ENCODE results near the gene ANKS4B. TPM values are rescaled to one million over a fixed set of nuclear protein-coding genes. Genes with fewer than 3 reads are reported as not detected.
"Not testable (repeated sequence)": the region's sequence is repeated elsewhere in the genome, so short reads cannot be mapped to it uniquely, and the experiment has no call there.

ANKS4B gene
- total RNA-seq, 1 experiment from 2014 or later, result not detected

DNA sequence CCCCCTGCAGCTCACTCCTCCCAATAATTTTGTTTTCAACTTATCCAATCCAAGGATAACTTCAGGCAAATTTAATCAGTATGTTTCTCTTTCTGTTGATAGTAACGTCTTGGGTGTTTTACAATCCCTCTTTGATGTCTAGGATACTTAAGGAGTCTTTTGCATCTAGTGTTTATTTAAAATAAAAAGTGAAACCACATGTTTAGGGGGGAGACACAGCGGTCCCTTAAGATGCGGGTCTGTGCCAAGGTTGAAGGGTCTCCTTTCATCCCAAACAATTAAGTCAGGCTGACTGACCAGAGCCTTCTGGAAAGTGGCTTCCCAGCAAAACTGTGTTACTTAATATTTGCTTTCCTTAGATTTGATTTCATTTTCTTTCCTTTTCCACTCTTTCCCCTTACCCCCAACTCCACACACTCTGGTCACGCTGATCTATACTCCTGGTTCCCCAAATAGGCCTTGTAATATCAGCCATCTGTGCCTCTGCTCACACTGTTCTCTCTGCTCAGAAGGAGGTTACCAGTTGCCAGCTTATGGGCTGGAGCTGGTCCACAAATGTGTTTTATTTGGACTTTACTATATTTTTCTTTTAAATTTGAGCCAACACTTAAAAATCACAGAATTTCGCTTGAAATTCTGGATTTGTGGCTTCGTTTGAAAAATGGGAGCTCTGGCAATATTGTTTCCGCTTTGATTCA is 11.2 kb downstream of the ANKS4B start:
- no peak for DNase-seq (ENCODE audit: low spot score)
- no peak for TF ChIP-seq EZH2 (IDR thresholded peaks at IDR 0.05; ENCODE audit: borderline replicate concordance, low read depth, low read length, poor library complexity, severe bottlenecking)
- TF ChIP-seq, protein P1, sequence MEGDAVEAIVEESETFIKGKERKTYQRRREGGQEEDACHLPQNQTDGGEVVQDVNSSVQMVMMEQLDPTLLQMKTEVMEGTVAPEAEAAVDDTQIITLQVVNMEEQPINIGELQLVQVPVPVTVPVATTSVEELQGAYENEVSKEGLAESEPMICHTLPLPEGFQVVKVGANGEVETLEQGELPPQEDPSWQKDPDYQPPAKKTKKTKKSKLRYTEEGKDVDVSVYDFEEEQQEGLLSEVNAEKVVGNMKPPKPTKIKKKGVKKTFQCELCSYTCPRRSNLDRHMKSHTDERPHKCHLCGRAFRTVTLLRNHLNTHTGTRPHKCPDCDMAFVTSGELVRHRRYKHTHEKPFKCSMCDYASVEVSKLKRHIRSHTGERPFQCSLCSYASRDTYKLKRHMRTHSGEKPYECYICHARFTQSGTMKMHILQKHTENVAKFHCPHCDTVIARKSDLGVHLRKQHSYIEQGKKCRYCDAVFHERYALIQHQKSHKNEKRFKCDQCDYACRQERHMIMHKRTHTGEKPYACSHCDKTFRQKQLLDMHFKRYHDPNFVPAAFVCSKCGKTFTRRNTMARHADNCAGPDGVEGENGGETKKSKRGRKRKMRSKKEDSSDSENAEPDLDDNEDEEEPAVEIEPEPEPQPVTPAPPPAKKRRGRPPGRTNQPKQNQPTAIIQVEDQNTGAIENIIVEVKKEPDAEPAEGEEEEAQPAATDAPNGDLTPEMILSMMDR (conservative IDR thresholded peaks at IDR 0.05; ENCODE audit: low read depth, low read length), result no peak
- H3K4me3 ChIP-seq (ENCODE audit: low read depth, low read length, poor library complexity, severe bottlenecking), result no peak overlapping the region
- BruUV-seq (replicated peaks), result no TSS peak
- H3K4me1 ChIP-seq (ENCODE audit: insufficient read depth, low read length, poor library complexity, severe bottlenecking), result no peaks in the 10 kb centered on the region
- ChIA-PET CTCF (no interaction called here), POLR2A (ENCODE audit: low non-redundant PET) (no interaction called here)
- intact Hi-C loops (cut with micrococcal nuclease; ENCODE audit: unreplicated experiment), result no loop called here
- H3K9me3 ChIP-seq (ENCODE audit: low read depth, low read length, poor library complexity, severe bottlenecking), result no peaks in the 10 kb centered on the region
- no peaks in the 10 kb centered on the region for H3K36me3 ChIP-seq (ENCODE audit: insufficient read depth, low read length, poor library complexity, severe bottlenecking)
- peaks cover 36% of the 10 kb centered on the region for H3K27me3 ChIP-seq (replicated peaks; ENCODE audit: insufficient read depth, low read depth, low read length, poor library complexity)
- H3K27ac ChIP-seq (ENCODE audit: low read depth, low read length, poor library complexity, severe bottlenecking), result no peak overlapping the region

DNA sequence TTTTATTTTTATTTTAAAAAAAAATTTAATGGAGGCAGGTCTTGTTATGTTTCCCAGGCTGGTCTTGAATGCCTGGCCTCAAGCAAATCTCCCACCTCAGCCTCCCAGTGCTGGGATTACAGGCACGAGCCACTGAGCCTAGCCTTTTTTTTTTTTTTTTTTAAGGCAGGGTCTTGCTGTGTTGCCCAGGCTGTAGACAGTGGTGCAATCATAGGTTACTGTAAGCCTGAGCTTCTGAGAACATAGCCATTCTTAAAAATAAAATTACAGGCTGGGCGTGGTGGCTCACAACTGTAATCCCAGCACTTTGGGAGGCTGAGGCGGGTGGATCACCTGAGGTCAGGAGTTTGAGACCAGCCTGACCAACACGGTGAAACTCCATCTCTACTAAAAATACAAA is 14.7 kb downstream of the ANKS4B start:
- DNase-seq (ENCODE audit: low spot score); intact Hi-C loops (cut with micrococcal nuclease; ENCODE audit: unreplicated experiment): not testable (repeated sequence)

DNA sequence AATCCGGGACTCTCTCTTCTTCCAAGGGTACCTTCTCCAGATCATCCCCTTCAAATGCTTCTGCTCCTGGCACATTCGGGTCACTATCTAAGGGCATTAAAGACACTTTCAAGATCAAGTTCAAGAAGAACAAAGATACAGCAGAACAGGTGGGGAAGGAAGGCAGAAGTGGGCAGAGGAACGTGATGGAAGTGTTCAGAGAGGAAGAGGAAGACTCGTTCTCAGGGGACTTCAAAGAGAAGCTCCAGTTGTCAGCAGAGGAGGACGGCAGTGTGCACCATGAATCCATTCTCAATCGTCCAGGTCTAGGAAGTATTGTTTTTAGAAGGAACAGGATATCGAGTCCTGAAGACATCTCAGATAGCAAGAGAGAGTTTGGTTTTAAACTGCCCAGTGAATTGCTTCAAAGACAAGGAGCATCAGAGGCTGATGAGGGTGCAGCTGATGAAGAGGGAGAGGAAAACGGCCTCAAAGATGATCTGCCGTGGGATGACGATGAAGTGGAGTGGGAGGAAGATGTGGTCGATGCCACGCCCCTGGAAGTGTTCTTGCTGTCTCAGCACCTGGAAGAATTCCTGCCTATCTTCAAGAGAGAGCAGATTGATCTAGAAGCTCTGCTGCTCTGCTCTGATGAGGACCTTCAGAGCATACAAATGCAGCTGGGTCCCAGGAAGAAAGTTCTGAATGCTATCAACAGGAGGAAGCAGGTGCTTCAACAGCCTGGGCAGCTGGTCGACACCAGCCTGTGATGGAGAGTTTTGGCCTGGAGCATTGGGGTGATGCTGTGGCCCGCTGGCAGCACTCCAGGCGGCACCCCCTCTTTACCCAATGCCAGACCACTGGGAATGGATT is 16.8 kb downstream of the ANKS4B start:
- BruUV-seq (replicated peaks), result no TSS peak
- Histone ChIP-seq H3K4me3 (ENCODE audit: low read depth, low read length, poor library complexity, severe bottlenecking) (no peak overlapping the region), H3K9me3 (ENCODE audit: low read depth, low read length, poor library complexity, severe bottlenecking) (no peaks in the 10 kb centered on the region), H3K27ac (ENCODE audit: low read depth, low read length, poor library complexity, severe bottlenecking) (no peak overlapping the region), H3K36me3 (ENCODE audit: insufficient read depth, low read length, poor library complexity, severe bottlenecking) (no peaks in the 10 kb centered on the region), H3K4me1 (ENCODE audit: insufficient read depth, low read length, poor library complexity, severe bottlenecking) (no peaks in the 10 kb centered on the region), H3K27me3 (replicated peaks; ENCODE audit: insufficient read depth, low read depth, low read length, poor library complexity) (peaks cover 69% of the 10 kb centered on the region)
- no peak for DNase-seq (ENCODE audit: low spot score)
- CTCF ChIA-PET, result no interaction called here
- intact Hi-C loops (cut with micrococcal nuclease; ENCODE audit: unreplicated experiment), result no loop called here
- POLR2A ChIA-PET (ENCODE audit: low non-redundant PET), result no interaction called here
- no peak for TF ChIP-seq EZH2 (IDR thresholded peaks at IDR 0.05; ENCODE audit: borderline replicate concordance, low read depth, low read length, poor library complexity, severe bottlenecking)
- TF ChIP-seq, protein P1 (conservative IDR thresholded peaks at IDR 0.05; ENCODE audit: low read depth, low read length), result no peak

More for the DNA sequence above, 14.7 kb downstream of the ANKS4B start:
- CTCF ChIA-PET; H3K4me3 ChIP-seq (ENCODE audit: low read depth, low read length, poor library complexity, severe bottlenecking); H3K9me3 ChIP-seq (ENCODE audit: low read depth, low read length, poor library complexity, severe bottlenecking); BruUV-seq (replicated peaks); H3K27ac ChIP-seq (ENCODE audit: low read depth, low read length, poor library complexity, severe bottlenecking); H3K4me1 ChIP-seq (ENCODE audit: insufficient read depth, low read length, poor library complexity, severe bottlenecking); H3K36me3 ChIP-seq (ENCODE audit: insufficient read depth, low read length, poor library complexity, severe bottlenecking); POLR2A ChIA-PET (ENCODE audit: low non-redundant PET): not testable (repeated sequence)
- peaks cover 69% of the 10 kb centered on the region for H3K27me3 ChIP-seq (replicated peaks; ENCODE audit: insufficient read depth, low read depth, low read length, poor library complexity)

All from A673 (cell line).